WTC11 (cell line): ENCODE results near the gene EFNA5. TPM values are rescaled to one million over a fixed set of nuclear protein-coding genes. Genes with fewer than 3 reads are reported as not detected.

Experiments used
- ATAC-seq: fragments of 200-7000 bp; cut with Tn5 transposase; 2 replicates; pipeline ENCODE4 v1.10.0; 2021; ENCODE audit warnings: mild to moderate bottlenecking, moderate library complexity
- CTCF ChIA-PET: fragments of 300-600 bp; sonication (Branson Sonifier 250); formaldehyde crosslinking; loops from one replicate; lab custom pipeline; 2021; ENCODE audit warnings: antibody characterized with exemption; lab: Charles Lee
- POLR2A ChIA-PET: fragments of 350-600 bp; sonication (Branson Sonifier 250); formaldehyde crosslinking; loops from one replicate; lab custom pipeline; 2021; ENCODE audit warnings: antibody characterized with exemption; lab: Charles Lee
- DNase-seq: peaks from one replicate; pipeline ENCODE4 v3.0.0; 2021; ENCODE audit warnings: low spot score
- H3K27ac Mint-ChIP-seq: 2 replicates; pipeline ENCODE4 v1.8.0; 2021; ENCODE audit warnings: mixed read lengths
- H3K27me3 Mint-ChIP-seq: 2 replicates; pipeline ENCODE4 v1.8.0; 2021; ENCODE audit warnings: low read depth, mild to moderate bottlenecking, moderate library complexity, mixed read lengths
- H3K36me3 Mint-ChIP-seq: 2 replicates; pipeline ENCODE4 v1.8.0; 2021; ENCODE audit warnings: mixed read lengths
- H3K4me1 Mint-ChIP-seq: 2 replicates; pipeline ENCODE4 v1.8.0; 2022; ENCODE audit warnings: mixed read lengths
- H3K4me3 Mint-ChIP-seq: 2 replicates; pipeline ENCODE4 v1.8.0; 2021; ENCODE audit warnings: mild to moderate bottlenecking, moderate library complexity, mixed read lengths
- H3K9me3 Mint-ChIP-seq: 2 replicates; pipeline ENCODE4 v1.8.0; 2021; ENCODE audit warnings: mixed read lengths
- ATF1 ChIP-seq: sonication (generic); formaldehyde crosslinking; IDR thresholded peaks from 2 replicates; pipeline ENCODE4 v1.8.1; 2023; ENCODE audit warnings: mild to moderate bottlenecking, moderate library complexity, missing genetic modification reagents
- CREM ChIP-seq: sonication (generic); formaldehyde crosslinking; IDR thresholded peaks from 2 replicates; pipeline ENCODE4 v1.8.1; 2022; ENCODE audit warnings: mild to moderate bottlenecking, missing genetic modification reagents, moderate library complexity
- ELF4 ChIP-seq: sonication (generic); formaldehyde crosslinking; IDR thresholded peaks from 2 replicates; pipeline ENCODE4 v1.8.1; 2022; ENCODE audit warnings: low read depth, mild to moderate bottlenecking, moderate library complexity, missing genetic modification reagents
- FOXK1 ChIP-seq: sonication (generic); formaldehyde crosslinking; IDR thresholded peaks from 2 replicates; pipeline ENCODE4 v1.8.0; 2022; ENCODE audit warnings: mild to moderate bottlenecking, moderate library complexity, missing genetic modification reagents
- FOXP1 ChIP-seq: sonication (generic); formaldehyde crosslinking; IDR thresholded peaks from 2 replicates; pipeline ENCODE4 v1.8.0; 2022; ENCODE audit warnings: missing genetic modification reagents, mild to moderate bottlenecking, moderate library complexity, borderline replicate concordance
- GABPB1 ChIP-seq: sonication (generic); formaldehyde crosslinking; IDR thresholded peaks from 2 replicates; pipeline ENCODE4 v1.8.1; 2023; ENCODE audit warnings: mild to moderate bottlenecking, missing genetic modification reagents
- GTF2I ChIP-seq: fragments of 250-450 bp; sonication (Bioruptor Pico); conservative IDR thresholded peaks from 2 replicates; pipeline ENCODE4 v1.4.0; 2021; ENCODE audit warnings: mild to moderate bottlenecking
- JUN ChIP-seq: sonication (generic); formaldehyde crosslinking; IDR thresholded peaks from 2 replicates; pipeline ENCODE4 v1.8.0; 2023; ENCODE audit warnings: mild to moderate bottlenecking, missing genetic modification reagents
- NFYB ChIP-seq: sonication (generic); formaldehyde crosslinking; conservative IDR thresholded peaks from 2 replicates; pipeline ENCODE4 v1.8.0; 2022; ENCODE audit warnings: low read depth, missing genetic modification reagents
- NR3C1 ChIP-seq: sonication (generic); formaldehyde crosslinking; conservative IDR thresholded peaks from 2 replicates; pipeline ENCODE4 v1.8.1; 2023; ENCODE audit warnings: low read depth, mild to moderate bottlenecking, missing genetic modification reagents
- RORB ChIP-seq: fragments of 250-450 bp; sonication (Bioruptor Pico); IDR thresholded peaks from 2 replicates; pipeline ENCODE4 v1.9.0; 2021; ENCODE audit warnings: mild to moderate bottlenecking
- ZNF232 ChIP-seq: sonication (generic); formaldehyde crosslinking; IDR thresholded peaks from 2 replicates; pipeline ENCODE4 v1.8.0; 2022; ENCODE audit warnings: mild to moderate bottlenecking, missing genetic modification reagents
- total RNA-seq: library from RNA; stranded (reverse); gene quantifications from 3 replicates; pipeline ENCODE4 v1.2.3, GENCODE V29; 2021
- TF ChIP-seq, protein P1 (sequence below): sonication (generic); formaldehyde crosslinking; IDR thresholded peaks from 2 replicates; pipeline ENCODE4 v1.8.0; 2022; ENCODE audit warnings: missing genetic modification reagents
- TF ChIP-seq, protein P2 (sequence below): sonication (generic); formaldehyde crosslinking; IDR thresholded peaks from 2 replicates; pipeline ENCODE4 v1.8.0; 2023; ENCODE audit warnings: missing genetic modification reagents, mild to moderate bottlenecking, borderline replicate concordance
- TF ChIP-seq, protein P3 (sequence below): sonication (generic); formaldehyde crosslinking; IDR thresholded peaks from 2 replicates; pipeline ENCODE4 v1.8.0; 2022; ENCODE audit warnings: mild to moderate bottlenecking, missing genetic modification reagents
- TF ChIP-seq, protein P4 (sequence below): sonication (generic); formaldehyde crosslinking; IDR thresholded peaks from 2 replicates; pipeline ENCODE4 v1.8.1; 2023; ENCODE audit warnings: mild to moderate bottlenecking, moderate library complexity, missing genetic modification reagents
- TF ChIP-seq, protein P5 (sequence below): fragments of 200-600 bp; IDR thresholded peaks from 2 replicates; pipeline ENCODE4 v1.8.0; 2022; ENCODE audit warnings: antibody characterized with exemption

The EFNA5 gene
- total RNA-seq, 1 experiment from 2014 or later = 17.4 TPM

DNA sequence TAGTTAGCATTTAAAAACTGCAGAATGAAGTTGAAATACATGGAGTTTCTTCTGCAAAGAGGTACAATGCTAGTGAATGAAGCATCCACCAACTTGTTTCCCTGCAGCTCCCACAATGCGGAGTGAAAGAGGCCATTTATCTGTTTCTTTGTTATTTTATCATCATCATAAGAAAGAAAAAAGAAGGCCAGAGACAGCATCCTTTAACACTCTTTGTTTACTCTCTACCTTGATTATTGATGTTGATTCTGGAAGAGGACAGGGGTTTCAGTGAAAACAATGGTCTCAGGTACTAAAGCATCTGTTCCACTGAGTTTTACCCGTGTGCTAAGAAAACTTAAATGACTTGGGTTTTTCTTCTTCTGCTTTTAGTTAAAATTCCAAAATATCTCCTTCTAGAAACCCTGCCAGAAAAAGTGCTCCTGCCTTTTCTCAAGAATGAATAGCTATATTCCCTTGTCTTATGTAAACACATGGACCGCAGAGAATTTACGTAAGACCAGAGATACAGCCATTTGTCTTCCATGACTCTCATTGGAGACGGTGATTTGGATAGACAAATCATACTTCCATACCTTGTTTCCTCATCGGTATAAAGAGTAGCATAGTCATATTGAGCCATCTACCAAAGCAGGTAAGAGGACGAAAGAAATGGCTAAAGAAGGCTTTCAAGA lies 81.1 kb downstream of the EFNA5 start:
- no peak for DNase-seq
- Mint-ChIP-seq H3K4me3 (peak overlapping the region; percentile 14; the same call in 1 of the 2 replicates), H3K9me3 (no peaks in the 10 kb centered on the region), H3K27ac (peak overlapping the region; percentile 66), H3K27me3 (no peaks in the 10 kb centered on the region), H3K4me1 (peaks cover 46% of the 10 kb centered on the region), H3K36me3 (no peaks in the 10 kb centered on the region)
- POLR2A ChIA-PET = no interaction called here
- ATAC-seq = peak; percentile 79
- CTCF ChIA-PET = interaction anchor here (3.9 kb wide), 1 partner anchor 17 kb away, joined by 19 read pairs; no protein-coding TSS in a partner anchor
- TF ChIP-seq GABPB1 (CRISPR knock-in tag) = no peak
- TF ChIP-seq, protein P1, sequence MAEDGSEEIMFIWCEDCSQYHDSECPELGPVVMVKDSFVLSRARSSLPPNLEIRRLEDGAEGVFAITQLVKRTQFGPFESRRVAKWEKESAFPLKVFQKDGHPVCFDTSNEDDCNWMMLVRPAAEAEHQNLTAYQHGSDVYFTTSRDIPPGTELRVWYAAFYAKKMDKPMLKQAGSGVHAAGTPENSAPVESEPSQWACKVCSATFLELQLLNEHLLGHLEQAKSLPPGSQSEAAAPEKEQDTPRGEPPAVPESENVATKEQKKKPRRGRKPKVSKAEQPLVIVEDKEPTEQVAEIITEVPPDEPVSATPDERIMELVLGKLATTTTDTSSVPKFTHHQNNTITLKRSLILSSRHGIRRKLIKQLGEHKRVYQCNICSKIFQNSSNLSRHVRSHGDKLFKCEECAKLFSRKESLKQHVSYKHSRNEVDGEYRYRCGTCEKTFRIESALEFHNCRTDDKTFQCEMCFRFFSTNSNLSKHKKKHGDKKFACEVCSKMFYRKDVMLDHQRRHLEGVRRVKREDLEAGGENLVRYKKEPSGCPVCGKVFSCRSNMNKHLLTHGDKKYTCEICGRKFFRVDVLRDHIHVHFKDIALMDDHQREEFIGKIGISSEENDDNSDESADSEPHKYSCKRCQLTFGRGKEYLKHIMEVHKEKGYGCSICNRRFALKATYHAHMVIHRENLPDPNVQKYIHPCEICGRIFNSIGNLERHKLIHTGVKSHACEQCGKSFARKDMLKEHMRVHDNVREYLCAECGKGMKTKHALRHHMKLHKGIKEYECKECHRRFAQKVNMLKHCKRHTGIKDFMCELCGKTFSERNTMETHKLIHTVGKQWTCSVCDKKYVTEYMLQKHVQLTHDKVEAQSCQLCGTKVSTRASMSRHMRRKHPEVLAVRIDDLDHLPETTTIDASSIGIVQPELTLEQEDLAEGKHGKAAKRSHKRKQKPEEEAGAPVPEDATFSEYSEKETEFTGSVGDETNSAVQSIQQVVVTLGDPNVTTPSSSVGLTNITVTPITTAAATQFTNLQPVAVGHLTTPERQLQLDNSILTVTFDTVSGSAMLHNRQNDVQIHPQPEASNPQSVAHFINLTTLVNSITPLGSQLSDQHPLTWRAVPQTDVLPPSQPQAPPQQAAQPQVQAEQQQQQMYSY = no peak
- no peak for TF ChIP-seq ATF1 (CRISPR knock-in tag)
- TF ChIP-seq, protein P2, sequence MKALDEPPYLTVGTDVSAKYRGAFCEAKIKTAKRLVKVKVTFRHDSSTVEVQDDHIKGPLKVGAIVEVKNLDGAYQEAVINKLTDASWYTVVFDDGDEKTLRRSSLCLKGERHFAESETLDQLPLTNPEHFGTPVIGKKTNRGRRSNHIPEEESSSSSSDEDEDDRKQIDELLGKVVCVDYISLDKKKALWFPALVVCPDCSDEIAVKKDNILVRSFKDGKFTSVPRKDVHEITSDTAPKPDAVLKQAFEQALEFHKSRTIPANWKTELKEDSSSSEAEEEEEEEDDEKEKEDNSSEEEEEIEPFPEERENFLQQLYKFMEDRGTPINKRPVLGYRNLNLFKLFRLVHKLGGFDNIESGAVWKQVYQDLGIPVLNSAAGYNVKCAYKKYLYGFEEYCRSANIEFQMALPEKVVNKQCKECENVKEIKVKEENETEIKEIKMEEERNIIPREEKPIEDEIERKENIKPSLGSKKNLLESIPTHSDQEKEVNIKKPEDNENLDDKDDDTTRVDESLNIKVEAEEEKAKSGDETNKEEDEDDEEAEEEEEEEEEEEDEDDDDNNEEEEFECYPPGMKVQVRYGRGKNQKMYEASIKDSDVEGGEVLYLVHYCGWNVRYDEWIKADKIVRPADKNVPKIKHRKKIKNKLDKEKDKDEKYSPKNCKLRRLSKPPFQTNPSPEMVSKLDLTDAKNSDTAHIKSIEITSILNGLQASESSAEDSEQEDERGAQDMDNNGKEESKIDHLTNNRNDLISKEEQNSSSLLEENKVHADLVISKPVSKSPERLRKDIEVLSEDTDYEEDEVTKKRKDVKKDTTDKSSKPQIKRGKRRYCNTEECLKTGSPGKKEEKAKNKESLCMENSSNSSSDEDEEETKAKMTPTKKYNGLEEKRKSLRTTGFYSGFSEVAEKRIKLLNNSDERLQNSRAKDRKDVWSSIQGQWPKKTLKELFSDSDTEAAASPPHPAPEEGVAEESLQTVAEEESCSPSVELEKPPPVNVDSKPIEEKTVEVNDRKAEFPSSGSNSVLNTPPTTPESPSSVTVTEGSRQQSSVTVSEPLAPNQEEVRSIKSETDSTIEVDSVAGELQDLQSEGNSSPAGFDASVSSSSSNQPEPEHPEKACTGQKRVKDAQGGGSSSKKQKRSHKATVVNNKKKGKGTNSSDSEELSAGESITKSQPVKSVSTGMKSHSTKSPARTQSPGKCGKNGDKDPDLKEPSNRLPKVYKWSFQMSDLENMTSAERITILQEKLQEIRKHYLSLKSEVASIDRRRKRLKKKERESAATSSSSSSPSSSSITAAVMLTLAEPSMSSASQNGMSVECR (CRISPR knock-in tag) = no peak
- TF ChIP-seq GTF2I (CRISPR knock-in tag) = no peak
- TF ChIP-seq, protein P3, sequence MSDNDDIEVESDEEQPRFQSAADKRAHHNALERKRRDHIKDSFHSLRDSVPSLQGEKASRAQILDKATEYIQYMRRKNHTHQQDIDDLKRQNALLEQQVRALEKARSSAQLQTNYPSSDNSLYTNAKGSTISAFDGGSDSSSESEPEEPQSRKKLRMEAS (CRISPR knock-in tag) = no peak
- TF ChIP-seq, protein P4, sequence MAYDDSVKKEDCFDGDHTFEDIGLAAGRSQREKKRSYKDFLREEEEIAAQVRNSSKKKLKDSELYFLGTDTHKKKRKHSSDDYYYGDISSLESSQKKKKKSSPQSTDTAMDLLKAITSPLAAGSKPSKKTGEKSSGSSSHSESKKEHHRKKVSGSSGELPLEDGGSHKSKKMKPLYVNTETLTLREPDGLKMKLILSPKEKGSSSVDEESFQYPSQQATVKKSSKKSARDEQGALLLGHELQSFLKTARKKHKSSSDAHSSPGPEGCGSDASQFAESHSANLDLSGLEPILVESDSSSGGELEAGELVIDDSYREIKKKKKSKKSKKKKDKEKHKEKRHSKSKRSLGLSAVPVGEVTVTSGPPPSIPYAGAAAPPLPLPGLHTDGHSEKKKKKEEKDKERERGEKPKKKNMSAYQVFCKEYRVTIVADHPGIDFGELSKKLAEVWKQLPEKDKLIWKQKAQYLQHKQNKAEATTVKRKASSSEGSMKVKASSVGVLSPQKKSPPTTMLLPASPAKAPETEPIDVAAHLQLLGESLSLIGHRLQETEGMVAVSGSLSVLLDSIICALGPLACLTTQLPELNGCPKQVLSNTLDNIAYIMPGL (CRISPR knock-in tag) = no peak
- TF ChIP-seq NFYB (CRISPR knock-in tag) = no peak
- TF ChIP-seq FOXP1 = no peak
- TF ChIP-seq, protein P5, sequence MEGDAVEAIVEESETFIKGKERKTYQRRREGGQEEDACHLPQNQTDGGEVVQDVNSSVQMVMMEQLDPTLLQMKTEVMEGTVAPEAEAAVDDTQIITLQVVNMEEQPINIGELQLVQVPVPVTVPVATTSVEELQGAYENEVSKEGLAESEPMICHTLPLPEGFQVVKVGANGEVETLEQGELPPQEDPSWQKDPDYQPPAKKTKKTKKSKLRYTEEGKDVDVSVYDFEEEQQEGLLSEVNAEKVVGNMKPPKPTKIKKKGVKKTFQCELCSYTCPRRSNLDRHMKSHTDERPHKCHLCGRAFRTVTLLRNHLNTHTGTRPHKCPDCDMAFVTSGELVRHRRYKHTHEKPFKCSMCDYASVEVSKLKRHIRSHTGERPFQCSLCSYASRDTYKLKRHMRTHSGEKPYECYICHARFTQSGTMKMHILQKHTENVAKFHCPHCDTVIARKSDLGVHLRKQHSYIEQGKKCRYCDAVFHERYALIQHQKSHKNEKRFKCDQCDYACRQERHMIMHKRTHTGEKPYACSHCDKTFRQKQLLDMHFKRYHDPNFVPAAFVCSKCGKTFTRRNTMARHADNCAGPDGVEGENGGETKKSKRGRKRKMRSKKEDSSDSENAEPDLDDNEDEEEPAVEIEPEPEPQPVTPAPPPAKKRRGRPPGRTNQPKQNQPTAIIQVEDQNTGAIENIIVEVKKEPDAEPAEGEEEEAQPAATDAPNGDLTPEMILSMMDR = no peak
- TF ChIP-seq CREM (CRISPR knock-in tag) = no peak
- TF ChIP-seq JUN (CRISPR knock-in tag) = no peak
- TF ChIP-seq RORB (CRISPR knock-in tag) = no peak
- TF ChIP-seq ELF4 (CRISPR knock-in tag) = no peak
- no peak for TF ChIP-seq ZNF232
- TF ChIP-seq NR3C1 (CRISPR knock-in tag) = no peak
- no peak for TF ChIP-seq FOXK1 (CRISPR knock-in tag)
